Superior temporal gyrus (tissue), 1 donor: ENCODE results near the gene PNRC1.
"Not testable (repeated sequence)": the region's sequence is repeated elsewhere in the genome, so short reads cannot be mapped to it uniquely, and the experiment has no call there.

Source experiments
- DNase-seq: peaks from one replicate; pipeline ENCODE4 v3.0.0-alpha.2; 2016; ENCODE audit errors: extremely low spot score

PNRC1 gene

DNA sequence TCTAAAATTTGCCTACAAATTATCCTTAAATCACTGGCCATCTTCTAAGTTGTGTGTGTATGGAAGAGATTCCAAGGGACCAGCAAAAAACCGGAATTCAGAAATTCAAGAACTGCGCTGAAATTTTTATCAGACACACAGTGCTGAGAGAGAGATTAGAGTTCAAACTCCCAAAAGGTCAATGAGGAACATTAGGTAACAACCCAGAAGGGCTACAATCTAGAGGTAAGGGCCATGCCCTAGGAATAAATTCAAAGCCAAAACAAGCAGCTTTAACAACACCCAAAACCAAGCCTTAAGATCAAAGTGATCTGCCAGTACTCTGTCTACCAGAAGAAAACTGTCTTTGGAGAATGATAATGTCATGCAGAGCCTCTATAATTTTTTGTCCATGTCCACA lies 19.6 kb downstream of the PNRC1 start:
- no peak for DNase-seq

DNA sequence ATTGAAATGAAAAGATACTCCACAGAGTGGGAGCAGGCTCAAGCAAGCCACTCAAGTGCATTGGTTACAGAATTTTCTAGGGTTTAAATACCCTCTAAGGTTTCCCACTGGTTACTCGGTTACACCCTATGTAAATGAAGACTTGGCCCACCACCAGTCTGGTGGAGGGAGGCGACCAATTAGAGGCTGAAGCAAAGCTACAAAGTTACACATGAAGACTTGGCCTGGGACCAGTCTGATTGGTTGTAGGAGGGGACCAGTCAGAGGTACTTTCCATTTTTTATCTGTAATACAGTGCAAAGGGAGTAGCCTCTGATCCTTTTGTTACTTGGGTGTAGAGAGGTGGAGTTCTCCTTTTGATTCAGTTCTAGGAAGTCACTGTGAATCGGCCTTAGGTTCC lies 29.7 kb downstream of the PNRC1 start:
- DNase-seq, result no peak

DNA sequence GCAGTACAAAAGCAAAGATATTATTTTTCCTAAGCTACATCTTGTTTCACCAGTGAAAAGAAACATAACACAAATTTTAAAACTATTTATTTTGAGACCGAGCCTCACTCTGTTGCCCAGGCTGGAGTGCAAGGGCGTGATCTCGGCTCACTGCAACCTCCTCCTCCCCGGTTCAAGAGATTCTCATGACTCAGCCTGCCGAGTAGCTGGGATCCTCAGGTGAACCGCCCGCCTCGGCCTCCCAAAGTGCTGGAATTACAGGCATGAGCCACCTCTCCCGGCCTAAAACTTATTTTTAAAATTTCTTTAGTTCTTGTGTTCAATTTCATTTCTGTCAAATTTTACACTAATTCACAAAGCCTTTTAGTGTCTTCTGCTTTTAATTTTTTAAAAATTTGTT lies 31.4 kb downstream of the PNRC1 start:
- no peak for DNase-seq

DNA sequence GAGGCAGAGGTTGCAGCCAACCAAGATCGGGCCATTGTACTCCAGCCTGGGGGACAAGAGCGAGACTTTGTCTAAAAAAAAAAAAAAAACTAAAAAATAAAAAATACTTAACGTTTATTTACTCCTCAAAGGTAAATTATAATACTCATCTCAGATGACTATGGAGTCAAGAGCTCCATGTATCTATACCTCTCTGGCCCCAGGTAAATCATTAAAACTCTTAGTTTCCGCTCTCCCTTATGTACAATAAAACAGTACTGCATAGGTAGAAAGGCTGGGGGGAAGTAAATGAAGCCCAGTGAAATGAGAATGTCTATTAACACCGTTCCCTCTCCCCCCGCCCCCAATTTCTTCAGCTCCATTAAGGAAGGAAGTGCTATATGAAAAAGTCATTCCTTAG lies 36.2 kb downstream of the PNRC1 start:
- DNase-seq, result no peak

DNA sequence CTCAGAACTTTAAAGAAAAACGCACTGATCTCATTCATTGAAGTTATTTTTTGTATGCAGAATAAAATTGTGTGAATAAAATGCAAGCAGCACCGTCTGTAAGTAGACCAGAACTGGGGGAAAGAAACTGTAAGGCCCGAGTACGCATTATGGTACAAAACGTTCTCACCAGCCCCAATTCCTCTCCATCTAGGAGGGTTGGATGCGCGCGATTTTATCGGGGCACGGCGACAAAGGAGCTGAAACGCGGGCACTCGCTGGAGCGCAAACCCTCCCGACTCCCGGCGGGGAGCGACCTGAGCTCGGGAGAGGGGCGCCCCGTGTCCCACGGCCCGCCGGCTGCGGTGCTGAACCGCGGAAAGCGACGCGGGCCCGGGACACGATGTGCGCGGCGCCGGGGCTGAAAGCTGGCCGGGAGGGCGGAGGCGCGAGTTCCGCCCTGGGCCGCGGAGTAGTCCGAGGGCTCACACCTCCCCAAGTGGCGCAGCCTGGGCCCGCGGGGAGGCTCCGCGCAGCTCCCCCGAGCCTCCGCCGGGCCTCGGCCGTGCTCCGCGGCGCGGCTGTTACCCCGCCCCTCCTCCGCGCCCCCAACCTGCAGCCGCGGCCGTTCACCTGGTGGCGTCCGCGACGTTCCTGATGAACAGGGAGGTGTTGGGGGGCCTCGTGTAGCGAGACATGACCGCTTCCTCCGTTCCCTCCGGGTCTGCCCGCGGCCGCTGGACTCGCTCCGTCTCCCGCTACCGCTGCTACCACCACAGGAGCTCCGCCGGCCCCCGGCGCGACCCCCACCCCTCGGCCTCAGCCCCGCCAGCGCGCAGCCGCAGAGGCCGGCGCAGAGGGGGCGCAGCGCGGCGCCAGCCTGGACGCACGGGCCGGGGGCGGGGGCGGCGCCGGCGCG lies 36.9 kb downstream of the PNRC1 start, which contains the start of gene SRSF12:
Gene SRSF12, minus strand, starts transcription at position 861 of the 898 bp plus-strand sequence. Its CDS starts 184 bp downstream, at position 677.
- no peak for DNase-seq

DNA sequence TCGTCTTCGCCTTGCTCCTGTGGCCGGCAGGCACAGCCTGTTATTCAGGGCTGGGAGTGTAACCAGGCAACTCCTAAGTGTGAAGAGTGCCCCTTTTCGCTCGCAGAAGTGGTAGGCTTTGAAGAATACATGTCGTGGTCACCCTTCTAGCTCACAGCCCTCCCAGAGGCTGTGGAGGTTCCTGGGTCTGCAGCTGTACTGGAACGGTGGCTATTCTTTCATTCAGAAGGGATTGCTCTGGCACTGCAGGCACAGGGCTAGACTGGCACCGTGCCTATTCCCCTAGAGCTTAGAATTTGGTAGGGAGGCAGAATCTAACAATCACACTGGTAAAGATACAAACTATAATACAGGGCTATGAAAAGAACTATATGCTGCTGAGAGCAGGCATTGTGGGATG lies 38.4 kb downstream of the PNRC1 start:
- DNase-seq, result peak; percentile 41

DNA sequence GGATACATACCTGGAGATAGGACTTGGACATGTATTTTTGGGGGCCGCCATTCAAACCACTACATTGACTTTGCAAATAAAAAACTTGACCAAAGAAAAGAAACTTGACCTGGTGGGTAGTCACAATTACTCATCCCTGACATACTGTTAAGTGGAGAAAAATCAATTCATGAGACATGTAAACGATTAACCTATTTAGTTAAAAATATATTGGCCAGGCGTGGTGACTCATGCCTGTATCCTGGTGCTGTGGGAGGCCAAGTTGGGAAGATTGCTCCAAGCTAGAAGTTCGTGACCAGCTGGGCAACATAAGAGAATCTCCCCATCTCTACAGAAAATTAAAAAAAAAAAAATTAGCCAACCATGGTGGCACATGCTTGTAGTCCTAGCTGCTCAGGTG lies 39.8 kb downstream of the PNRC1 start:
- DNase-seq, result no peak

DNA sequence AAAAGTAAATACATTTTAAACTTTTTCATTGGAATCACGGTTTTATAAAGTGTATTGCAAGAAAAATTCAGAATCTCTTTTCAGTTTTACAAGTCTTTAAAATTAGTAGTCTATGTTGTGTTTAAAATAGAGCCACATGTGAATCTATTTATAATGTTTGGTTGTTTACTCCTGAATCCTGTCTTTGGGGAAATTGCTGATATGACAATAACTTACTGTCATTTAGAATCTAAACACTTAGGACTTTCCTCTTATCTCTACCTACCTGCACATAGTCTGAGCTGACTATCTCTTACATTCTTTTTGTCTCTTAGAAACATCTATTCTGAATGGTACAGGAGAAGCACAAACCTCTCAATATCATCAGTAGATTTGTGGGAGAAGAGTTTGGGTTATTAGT lies 41.4 kb downstream of the PNRC1 start:
- no peak for DNase-seq

DNA sequence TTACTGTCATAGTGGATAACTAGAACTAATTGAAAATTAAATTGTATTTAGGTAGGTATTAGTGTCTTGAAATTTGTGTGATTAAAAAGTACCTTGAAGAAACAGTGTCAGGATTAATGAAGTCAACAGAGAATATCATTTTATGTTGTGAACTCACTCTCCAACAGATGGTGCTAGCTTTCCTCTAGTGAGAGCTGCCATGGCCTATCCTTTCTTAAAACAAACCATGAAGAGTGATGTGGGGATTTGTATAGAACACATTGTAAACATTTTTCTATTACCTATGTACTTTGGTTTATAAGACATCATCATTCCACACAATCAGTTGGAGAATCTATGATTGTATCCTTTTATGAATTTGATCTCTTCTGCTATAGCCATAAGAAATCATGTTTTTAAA lies 42.1 kb downstream of the PNRC1 start:
- peak; percentile 70 for DNase-seq

DNA sequence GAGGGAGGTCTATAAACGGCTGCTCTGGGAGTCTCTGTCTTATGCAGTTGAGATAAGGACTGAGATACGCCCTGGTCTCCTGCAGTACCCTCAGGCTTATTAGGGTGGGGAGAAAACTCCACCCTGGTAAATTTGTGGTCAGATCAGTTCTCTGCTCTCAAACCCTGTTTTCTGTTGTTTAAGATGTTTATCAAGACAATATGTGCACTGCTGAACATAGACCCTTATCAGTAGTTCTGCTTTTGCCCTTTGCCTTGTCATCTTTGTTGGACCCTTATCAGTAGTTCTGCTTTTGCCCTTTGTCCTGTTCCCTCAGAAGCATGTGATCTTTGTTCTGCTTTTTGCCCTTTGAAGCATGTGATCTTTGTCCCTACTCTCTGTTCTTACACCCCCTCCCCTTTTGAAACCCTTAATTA lies 47.7 kb downstream of the PNRC1 start:
- DNase-seq, result not testable (repeated sequence)

DNA sequence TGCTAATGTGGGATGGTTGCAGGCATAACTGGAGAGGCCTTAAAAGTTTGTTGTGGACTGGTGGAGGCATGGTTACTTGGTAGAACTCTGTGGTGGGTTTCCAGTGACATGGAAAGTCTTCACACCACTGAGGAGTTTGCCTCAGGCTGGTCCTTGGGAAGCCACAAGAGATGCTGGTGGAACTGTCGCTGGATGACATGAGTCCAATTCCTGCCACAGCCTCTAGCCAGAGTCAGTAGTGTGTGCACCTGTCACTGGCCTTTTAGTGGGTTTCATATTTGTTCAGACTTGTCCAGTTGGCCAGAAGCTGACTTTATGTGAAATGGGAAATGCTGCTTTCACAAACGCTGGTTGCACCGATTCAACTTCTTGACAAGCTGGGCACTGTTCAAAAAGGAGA lies 51.0 kb downstream of the PNRC1 start:
- DNase-seq, result no peak

DNA sequence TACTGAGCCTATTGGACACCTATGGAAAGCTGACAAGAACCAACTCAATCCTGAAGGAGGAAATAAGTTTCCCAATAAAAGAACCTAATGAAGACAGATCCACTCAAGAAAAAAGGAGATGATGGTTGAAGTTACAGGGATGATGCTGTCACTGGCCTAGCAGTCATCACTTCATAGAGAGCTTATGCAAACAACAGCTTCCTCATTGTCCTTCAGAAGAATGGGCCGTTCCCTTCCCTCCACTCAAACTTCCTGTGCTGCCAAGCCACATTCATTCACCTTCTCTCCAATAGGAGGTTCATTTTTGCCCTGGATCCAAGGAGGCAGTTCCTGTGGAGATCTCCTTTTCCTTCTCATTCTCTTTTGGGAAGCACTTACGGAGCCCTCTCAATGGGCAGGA lies 51.5 kb downstream of the PNRC1 start:
- no peak for DNase-seq

DNA sequence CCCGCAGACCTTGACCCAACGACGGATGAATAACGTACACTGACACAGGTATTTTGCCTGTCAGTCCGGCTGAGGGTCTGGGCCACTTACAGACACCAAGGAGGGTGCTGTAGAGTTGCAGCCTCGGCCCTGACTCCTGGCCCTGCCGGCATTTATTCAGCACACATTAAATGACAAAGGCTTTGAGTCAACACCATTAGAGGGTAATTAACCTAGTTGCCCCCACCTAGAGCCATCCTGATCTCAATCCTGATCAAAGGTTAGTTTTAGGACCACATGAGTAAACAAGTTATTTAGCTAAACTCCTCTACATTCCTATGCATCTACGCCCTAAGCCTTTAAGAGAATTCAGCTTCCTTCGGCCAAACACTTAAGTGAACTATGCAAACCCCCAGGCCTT lies 53.4 kb downstream of the PNRC1 start:
- DNase-seq, result no peak

DNA sequence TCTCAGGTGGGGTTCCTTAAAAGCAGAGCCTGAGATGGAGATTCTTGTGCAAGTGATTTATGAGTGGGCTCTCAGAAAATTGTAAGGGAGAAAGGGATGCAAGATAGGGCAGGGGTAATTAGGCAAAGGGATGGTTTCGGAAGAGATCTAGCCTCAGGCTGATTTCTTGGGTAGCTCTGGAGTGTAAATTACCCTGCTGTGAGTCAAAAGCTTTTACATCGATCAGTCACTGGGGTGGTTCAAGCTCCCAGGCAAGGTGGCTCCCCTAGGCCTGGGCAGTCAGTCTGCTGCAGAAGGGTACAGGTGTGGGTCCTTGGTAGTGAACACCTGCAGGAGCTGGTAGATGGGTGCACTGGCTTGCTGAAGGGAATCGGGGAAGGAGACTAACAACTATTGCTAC lies 54.2 kb downstream of the PNRC1 start:
- no peak for DNase-seq
